ENCODE results near the gene RHBDD3.

Gene RHBDD3

GRCh38 chr22:29300467-29300806, 32.7 kb upstream of the RHBDD3 start:
- no peak overlapping the region for H3K4me3 Mint-ChIP-seq
- H3K27ac Mint-ChIP-seq: peak overlapping the region; percentile 21 to 80
- no peak for ATAC-seq (replicated peaks)
- H3K4me1 Mint-ChIP-seq (ENCODE audit: low read depth in 2 of 2): peaks cover 6 to 13% of the 10 kb centered on the region in 2 donors
- peaks cover 10 to 11% of the 10 kb centered on the region in 2 donors for H3K27me3 Mint-ChIP-seq
- H3K9me3 Mint-ChIP-seq: no peaks in the 10 kb centered on the region
- DNase-seq: no peak
- peaks cover 74% of the 10 kb centered on the region for H3K36me3 Mint-ChIP-seq (ENCODE audit: insufficient read depth)

DNA sequence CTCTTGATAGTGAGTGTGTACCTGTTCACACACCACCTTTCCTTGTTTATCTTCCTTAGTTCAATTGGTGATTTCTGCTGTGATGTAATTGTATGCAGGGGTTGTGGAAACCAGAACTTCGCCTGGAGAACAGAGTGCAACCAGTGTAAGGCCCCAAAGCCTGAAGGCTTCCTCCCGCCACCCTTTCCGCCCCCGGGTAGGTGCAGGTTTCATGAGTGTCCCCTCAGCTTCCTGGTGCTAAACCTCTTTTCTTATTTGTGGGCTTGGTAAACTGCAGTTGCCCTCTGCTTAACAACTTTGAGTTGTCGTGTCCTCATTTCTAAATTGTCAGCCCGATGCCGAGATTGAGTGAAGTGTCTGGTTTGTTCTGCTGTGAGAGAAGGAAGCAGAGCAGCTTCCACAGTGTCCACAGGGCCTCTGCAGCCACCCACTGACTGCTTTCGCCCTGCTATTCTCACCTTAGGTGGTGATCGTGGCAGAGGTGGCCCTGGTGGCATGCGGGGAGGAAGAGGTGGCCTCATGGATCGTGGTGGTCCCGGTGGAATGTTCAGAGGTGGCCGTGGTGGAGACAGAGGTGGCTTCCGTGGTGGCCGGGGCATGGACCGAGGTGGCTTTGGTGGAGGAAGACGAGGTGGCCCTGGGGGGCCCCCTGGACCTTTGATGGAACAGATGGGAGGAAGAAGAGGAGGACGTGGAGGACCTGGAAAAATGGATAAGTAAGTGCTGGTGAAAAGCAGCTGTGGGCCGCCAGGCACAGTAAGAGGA, 31.5 kb upstream of the RHBDD3 start:
- Mint-ChIP-seq H3K4me1 (ENCODE audit: low read depth in 2 of 2) (peaks cover 6 to 13% of the 10 kb centered on the region in 2 donors), H3K4me3 (no peak overlapping the region), H3K27me3 (no peaks in the 10 kb centered on the region), H3K27ac (peak overlapping the region; percentile 52 to 85), H3K9me3 (no peaks in the 10 kb centered on the region), H3K36me3 (ENCODE audit: insufficient read depth) (peaks cover 81% of the 10 kb centered on the region)
- DNase-seq (no peak), ATAC-seq (replicated peaks) (no peak)

GRCh38 chr22:29298641-29299040, 30.9 kb upstream of the RHBDD3 start:
- no peak overlapping the region for H3K4me3 Mint-ChIP-seq
- no peaks in the 10 kb centered on the region for H3K9me3 Mint-ChIP-seq
- peaks cover 6 to 13% of the 10 kb centered on the region in 2 donors for H3K4me1 Mint-ChIP-seq (ENCODE audit: low read depth in 2 of 2)
- no peaks in the 10 kb centered on the region for H3K27me3 Mint-ChIP-seq
- DNase-seq (no peak), ATAC-seq (replicated peaks) (no peak)
- H3K36me3 Mint-ChIP-seq (ENCODE audit: insufficient read depth): peaks cover 87% of the 10 kb centered on the region
- peak overlapping the region; percentile 49 to 85 for H3K27ac Mint-ChIP-seq

DNA sequence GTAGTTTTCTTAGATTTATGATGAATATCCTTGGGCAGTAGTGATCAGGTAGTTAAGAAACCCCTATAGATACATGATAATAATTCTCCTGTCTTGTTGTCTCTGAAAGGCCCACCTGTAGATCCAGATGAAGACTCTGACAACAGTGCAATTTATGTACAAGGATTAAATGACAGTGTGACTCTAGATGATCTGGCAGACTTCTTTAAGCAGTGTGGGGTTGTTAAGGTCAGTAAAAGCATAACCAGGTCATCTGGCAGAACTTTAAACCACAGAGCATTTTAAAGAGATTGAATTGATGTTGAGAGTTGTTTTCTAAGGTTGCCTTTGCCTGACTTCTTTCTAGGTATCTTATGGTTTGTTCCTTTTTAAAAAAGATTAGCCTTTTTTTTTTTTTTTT, 24.6 kb upstream of the RHBDD3 start:
- no peaks in the 10 kb centered on the region for H3K27me3 Mint-ChIP-seq
- H3K36me3 Mint-ChIP-seq (ENCODE audit: insufficient read depth): peaks cover 95% of the 10 kb centered on the region
- H3K4me1 Mint-ChIP-seq (ENCODE audit: low read depth in 2 of 2): peaks cover 8 to 22% of the 10 kb centered on the region in 2 donors
- no peak overlapping the region for H3K27ac Mint-ChIP-seq
- no peaks in the 10 kb centered on the region for H3K9me3 Mint-ChIP-seq
- DNase-seq (no peak), ATAC-seq (replicated peaks) (no peak)
- no peak overlapping the region for H3K4me3 Mint-ChIP-seq

GRCh38 chr22:29291215-29291614, 23.4 kb upstream of the RHBDD3 start:
- Mint-ChIP-seq H3K9me3 (no peaks in the 10 kb centered on the region), H3K27ac (no peak overlapping the region), H3K4me1 (ENCODE audit: low read depth in 2 of 2) (peaks cover 12 to 30% of the 10 kb centered on the region in 2 donors)

DNA sequence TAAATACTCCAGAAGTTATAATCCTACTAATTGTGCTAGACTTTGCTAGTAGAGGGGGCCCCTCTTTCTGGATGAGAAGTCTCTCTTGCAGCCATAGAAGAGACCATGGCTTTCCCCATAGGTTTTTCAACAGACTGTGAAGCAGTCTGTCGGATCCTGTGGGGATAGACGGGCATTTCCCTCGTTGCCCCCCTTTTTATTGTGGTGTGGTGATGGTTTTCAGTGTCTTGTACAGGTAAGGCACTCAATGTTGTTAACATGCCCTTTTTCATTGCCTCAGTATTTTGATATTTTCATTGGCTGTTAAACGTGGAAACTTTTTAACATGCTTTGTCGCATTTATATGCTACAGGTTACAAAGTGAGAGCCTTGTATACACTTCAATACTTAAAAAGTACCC, 22.3 kb upstream of the RHBDD3 start:
- Mint-ChIP-seq H3K27ac (no peak overlapping the region), H3K4me1 (ENCODE audit: low read depth in 2 of 2) (peaks cover 12 to 30% of the 10 kb centered on the region in 2 donors), H3K4me3 (no peak overlapping the region), H3K27me3 (no peaks in the 10 kb centered on the region), H3K9me3 (no peaks in the 10 kb centered on the region), H3K36me3 (ENCODE audit: insufficient read depth) (peaks cover 95% of the 10 kb centered on the region)
- ATAC-seq (replicated peaks): no peak
- DNase-seq: no peak

More at GRCh38 chr22:29291215-29291614, 23.4 kb upstream of the RHBDD3 start:
- ATAC-seq (replicated peaks): no peak
- H3K27me3 Mint-ChIP-seq: no peaks in the 10 kb centered on the region
- no peak for DNase-seq
- H3K4me3 Mint-ChIP-seq: no peak overlapping the region
- peaks cover 95% of the 10 kb centered on the region for H3K36me3 Mint-ChIP-seq (ENCODE audit: insufficient read depth)

- H3K36me3 Mint-ChIP-seq (ENCODE audit: insufficient read depth): peaks cover 95% of the 10 kb centered on the region
- no peaks in the 10 kb centered on the region for H3K9me3 Mint-ChIP-seq
- peak overlapping the region; percentile 11 to 34 for H3K27ac Mint-ChIP-seq
- H3K27me3 Mint-ChIP-seq: no peaks in the 10 kb centered on the region
- DNase-seq (no peak), ATAC-seq (replicated peaks) (no peak)
- H3K4me1 Mint-ChIP-seq (ENCODE audit: low read depth in 2 of 2): peaks cover 12 to 30% of the 10 kb centered on the region in 2 donors
- no peak overlapping the region for H3K4me3 Mint-ChIP-seq
Measured at GRCh38 chr22:29288837-29289236, 21.1 kb upstream of the RHBDD3 start.

GRCh38 chr22:29284196-29284595, 16.4 kb upstream of the RHBDD3 start:
- Mint-ChIP-seq H3K9me3 (no peaks in the 10 kb centered on the region), H3K27ac (no peak overlapping the region), H3K36me3 (ENCODE audit: insufficient read depth) (peaks cover 100% of the 10 kb centered on the region), H3K4me3 (no peak overlapping the region), H3K4me1 (ENCODE audit: low read depth in 2 of 2) (peaks cover 8 to 28% of the 10 kb centered on the region in 2 donors), H3K27me3 (no peaks in the 10 kb centered on the region)
- DNase-seq (no peak), ATAC-seq (replicated peaks) (no peak)

GRCh38 chr22:29277927-29278326, 10.1 kb upstream of the RHBDD3 start:
- H3K9me3 Mint-ChIP-seq: no peaks in the 10 kb centered on the region
- peaks cover 35 to 69% of the 10 kb centered on the region in 2 donors for H3K4me1 Mint-ChIP-seq (ENCODE audit: low read depth in 2 of 2)
- no peak for DNase-seq
- no peak overlapping the region for H3K4me3 Mint-ChIP-seq
- no peaks in the 10 kb centered on the region for H3K27me3 Mint-ChIP-seq
- H3K27ac Mint-ChIP-seq: peak overlapping the region in 1 of 2 donors; percentile 38
- no peak for ATAC-seq (replicated peaks)
- peaks cover 100% of the 10 kb centered on the region for H3K36me3 Mint-ChIP-seq (ENCODE audit: insufficient read depth)

- no peak for DNase-seq
- Mint-ChIP-seq H3K4me3 (peak overlapping the region; percentile 27 to 51), H3K36me3 (ENCODE audit: insufficient read depth) (peaks cover 93% of the 10 kb centered on the region), H3K27me3 (no peaks in the 10 kb centered on the region), H3K4me1 (ENCODE audit: low read depth in 2 of 2) (peaks cover 45 to 77% of the 10 kb centered on the region in 2 donors), H3K9me3 (no peaks in the 10 kb centered on the region), H3K27ac (peak overlapping the region; percentile 44 to 89)
- no peak for ATAC-seq (replicated peaks)
Measured at GRCh38 chr22:29275819-29276565, 8.2 kb upstream of the RHBDD3 start.

- Mint-ChIP-seq H3K4me1 (ENCODE audit: low read depth in 2 of 2) (peaks cover 53 to 83% of the 10 kb centered on the region in 2 donors), H3K4me3 (peak overlapping the region in 1 of 2 donors; percentile 25), H3K9me3 (no peaks in the 10 kb centered on the region), H3K27ac (peak overlapping the region in 1 of 2 donors; percentile 83), H3K36me3 (ENCODE audit: insufficient read depth) (peaks cover 92% of the 10 kb centered on the region), H3K27me3 (no peaks in the 10 kb centered on the region)
- ATAC-seq (replicated peaks) (no peak), DNase-seq (no peak)
Measured at GRCh38 chr22:29275167-29275566, 7.4 kb upstream of the RHBDD3 start.

DNA sequence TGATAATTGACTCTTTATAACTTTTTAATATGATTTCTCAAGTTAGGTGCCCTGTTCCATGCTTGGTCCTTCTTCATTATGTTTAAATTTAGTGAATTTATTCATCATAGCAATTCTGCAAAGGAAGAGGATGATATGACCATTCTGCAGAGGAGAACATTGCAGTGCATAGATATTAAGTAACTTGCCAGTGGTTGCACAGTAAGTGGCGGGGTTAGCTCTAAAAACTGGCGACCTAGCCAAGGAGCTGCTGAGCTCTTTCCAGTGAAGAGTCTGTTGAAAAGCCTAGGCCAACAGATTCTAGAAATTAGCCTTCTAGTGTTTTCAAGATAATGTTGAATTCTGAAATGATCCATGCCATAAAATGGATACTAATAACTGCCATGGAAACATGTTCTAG, 4.8 kb upstream of the RHBDD3 start:
- DNase-seq: no peak
- ATAC-seq (replicated peaks): no peak
- H3K9me3 Mint-ChIP-seq: no peaks in the 10 kb centered on the region
- no peaks in the 10 kb centered on the region for H3K27me3 Mint-ChIP-seq
- H3K4me1 Mint-ChIP-seq (ENCODE audit: low read depth in 2 of 2): peaks cover 55 to 81% of the 10 kb centered on the region in 2 donors
- H3K27ac Mint-ChIP-seq: peak overlapping the region; percentile 39 to 83
- H3K4me3 Mint-ChIP-seq: peak overlapping the region in 1 of 2 donors; percentile 56
- peaks cover 86% of the 10 kb centered on the region for H3K36me3 Mint-ChIP-seq (ENCODE audit: insufficient read depth)

- Mint-ChIP-seq H3K4me3 (peak overlapping the region; percentile 86 to 90), H3K27me3 (no peaks in the 10 kb centered on the region), H3K36me3 (ENCODE audit: insufficient read depth) (peaks cover 71% of the 10 kb centered on the region), H3K27ac (peak overlapping the region; percentile 81 to 98), H3K4me1 (ENCODE audit: low read depth in 2 of 2) (peaks cover 57 to 79% of the 10 kb centered on the region in 2 donors), H3K9me3 (no peaks in the 10 kb centered on the region)
- ATAC-seq (replicated peaks): no peak
- no peak for DNase-seq
Measured at GRCh38 chr22:29270475-29271271, 2.9 kb upstream of the RHBDD3 start.
